ENCODE measurements around the gene RAP2A.

Gene RAP2A

DNA sequence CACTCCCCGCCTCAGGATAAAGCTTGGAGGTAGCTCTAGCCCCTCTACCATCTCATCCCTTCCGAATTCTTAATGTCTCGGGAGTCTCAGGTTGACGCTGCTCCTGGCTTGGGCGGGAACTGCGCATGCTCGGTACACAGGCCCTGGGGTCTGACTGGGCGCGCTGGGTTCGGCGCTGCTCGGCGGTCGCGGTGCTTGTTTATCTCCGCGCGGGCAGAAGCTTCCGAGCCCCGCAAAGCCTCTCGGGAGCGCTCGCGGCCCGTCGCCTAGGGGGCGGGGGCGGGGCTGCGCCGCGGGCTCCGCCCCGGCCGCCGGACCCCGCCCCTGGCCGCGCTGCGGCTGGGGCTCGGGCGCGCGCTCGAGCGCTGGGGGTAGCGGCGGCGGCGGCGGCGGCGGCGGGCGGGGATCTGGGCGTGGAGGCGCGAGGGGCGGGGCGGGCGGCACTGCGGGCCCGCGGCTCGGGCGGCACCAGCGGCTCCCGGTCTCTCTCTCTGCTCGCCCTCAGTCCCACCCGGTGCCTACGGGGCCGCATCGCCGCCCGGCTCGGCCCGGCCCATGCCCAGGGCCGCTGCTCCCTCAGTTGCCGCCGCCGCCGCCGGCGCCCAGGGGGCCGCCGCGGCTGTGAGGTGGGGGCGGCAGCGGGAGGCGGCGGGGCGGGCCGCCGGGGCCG is at the start of gene RAP2A:
TSS of gene RAP2A (plus strand) at position 443 of the 670 bp plus-strand sequence. CDS start 302 bp downstream, outside the sequence.
- H3K27ac ChIP-seq: peak within 1 kb of the TSS; percentile 80
- TF ChIP-seq ZFX (IDR thresholded peaks at IDR 0.05) (no peak), CTCF (conservative IDR thresholded peaks at IDR 0.05) (peak; percentile 6)

DNA sequence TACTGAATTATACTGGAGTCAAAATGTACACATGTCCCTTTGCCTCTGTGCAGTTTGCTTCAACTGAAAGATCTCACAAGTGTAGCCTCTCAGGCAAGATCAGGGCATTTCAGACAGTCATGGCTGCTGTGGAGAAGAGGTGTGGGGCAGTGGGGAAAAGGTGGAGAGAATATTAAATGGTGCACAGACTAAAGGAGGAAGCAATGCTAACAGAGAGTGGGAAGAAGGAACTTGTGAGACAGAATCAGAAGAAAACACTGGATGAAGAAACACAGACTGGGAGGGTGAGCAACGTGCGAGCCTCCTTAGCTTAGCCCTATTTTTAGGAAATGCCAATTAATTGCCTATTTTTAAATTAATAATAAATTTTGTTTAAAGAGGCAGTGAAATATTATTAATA is 49.6 kb upstream of the RAP2A start:
- TF ChIP-seq ZFX (IDR thresholded peaks at IDR 0.05) (no peak), CTCF (conservative IDR thresholded peaks at IDR 0.05) (no peak)
- no peak overlapping the region for H3K27ac ChIP-seq

DNA sequence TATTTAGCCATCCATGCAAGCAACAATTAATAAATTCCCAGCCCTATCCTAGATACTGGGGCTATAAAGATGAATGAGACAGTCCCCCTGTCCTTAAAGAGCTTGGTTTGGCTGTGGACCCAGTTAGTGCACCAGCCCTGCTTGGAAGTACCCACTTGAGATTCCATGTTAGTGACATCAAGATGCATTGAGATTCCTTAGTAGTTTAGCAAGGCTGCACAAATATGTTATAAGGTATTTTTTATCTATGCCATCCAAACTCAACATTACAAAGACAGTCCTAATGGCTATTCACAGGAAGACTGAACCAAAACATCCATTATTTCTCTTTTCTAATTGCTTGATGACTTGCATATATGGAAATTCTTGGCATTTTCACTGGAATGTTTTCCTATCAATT is 48.8 kb upstream of the RAP2A start:
- TF ChIP-seq CTCF (conservative IDR thresholded peaks at IDR 0.05) (no peak), ZFX (IDR thresholded peaks at IDR 0.05) (no peak)
- no peak overlapping the region for H3K27ac ChIP-seq

- no peak for TF ChIP-seq ZFX (IDR thresholded peaks at IDR 0.05)
- no peak for TF ChIP-seq CTCF (conservative IDR thresholded peaks at IDR 0.05)
Measured at GRCh38 chr13:97385854-97386253, 48.1 kb upstream of the RAP2A start.

DNA sequence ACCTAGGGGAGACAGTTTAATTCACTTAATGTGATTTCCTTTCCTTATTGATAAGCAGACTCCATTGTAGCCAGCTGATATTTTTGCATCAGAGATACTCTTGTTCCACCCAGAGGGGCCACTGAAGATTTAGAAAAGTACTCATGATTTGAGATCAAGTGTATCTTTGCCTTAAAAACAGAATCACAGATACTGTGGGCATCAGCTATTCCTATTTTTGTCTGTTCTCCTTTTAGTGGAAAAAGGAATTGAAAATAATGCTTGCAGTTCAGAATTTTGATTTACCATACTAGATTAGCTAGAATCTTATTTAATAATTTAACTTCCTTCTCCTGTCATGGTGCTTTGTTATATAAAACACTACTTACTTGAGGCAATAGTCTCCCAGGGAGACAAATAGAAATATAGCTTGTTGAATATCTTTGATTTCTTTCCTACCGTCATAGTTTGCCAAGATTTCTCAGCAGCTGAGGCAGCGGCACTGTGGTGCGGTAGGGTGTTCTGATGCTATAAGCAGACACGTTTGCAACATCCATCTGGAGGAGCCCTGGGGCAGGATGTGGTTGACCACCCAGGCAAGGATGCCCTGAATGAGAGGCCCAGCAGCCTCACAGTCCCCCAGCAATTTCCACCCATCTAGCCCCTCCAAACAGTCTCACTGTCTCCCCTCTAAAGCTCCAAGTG is 47.0 kb upstream of the RAP2A start:
- no peak for TF ChIP-seq CTCF (conservative IDR thresholded peaks at IDR 0.05)
- no peak for TF ChIP-seq ZFX (IDR thresholded peaks at IDR 0.05)
- no peak overlapping the region for H3K27ac ChIP-seq

More at GRCh38 chr13:97385854-97386253, 48.1 kb upstream of the RAP2A start:
- H3K27ac ChIP-seq: no peak overlapping the region

DNA sequence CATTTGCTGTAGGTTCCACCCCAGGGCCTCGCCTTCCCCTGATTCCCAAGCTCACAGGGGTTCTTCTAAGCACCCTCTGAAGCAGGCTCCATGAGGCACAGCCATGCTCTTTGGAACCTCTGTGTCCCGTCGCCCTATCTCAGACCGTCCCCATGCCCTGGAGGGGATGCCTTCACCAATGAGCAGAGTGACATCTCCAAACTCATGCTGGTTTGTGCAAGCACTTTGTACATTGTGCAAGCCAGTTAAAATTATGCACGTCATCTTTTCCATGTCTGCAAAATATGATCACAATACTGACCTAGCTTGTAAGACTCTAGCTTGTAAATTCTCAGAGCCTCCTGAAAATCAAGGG is 46.5 kb upstream of the RAP2A start:
- H3K27ac ChIP-seq: no peak overlapping the region
- no peak for TF ChIP-seq CTCF (conservative IDR thresholded peaks at IDR 0.05)
- no peak for TF ChIP-seq ZFX (IDR thresholded peaks at IDR 0.05)

GRCh38 chr13:97387890-97388289 is 46.1 kb upstream of the RAP2A start:
- TF ChIP-seq ZFX (IDR thresholded peaks at IDR 0.05) (no peak), CTCF (conservative IDR thresholded peaks at IDR 0.05) (no peak)

More at GRCh38 chr13:97387890-97388289, 46.1 kb upstream of the RAP2A start:
- no peak overlapping the region for H3K27ac ChIP-seq

Measured in C4-2B (cell line).